K562 (cell line): Measurements from ENCODE around the gene KCNK16. TPM values are rescaled to one million over a fixed set of nuclear protein-coding genes. Genes with fewer than 3 reads are reported as not detected.

Source experiments
- ATAC-seq: fragments of 200-7000 bp; cut with Tn5 transposase; 3 replicates; pipeline ENCODE4 v1.9.1; 2020; ENCODE audit warnings: moderate library complexity
- BruUV-seq: library from RNA; stranded (reverse); fragments of 400-500 nt; replicated peaks from 2 replicates; lab custom pipeline; 2021; lab: Mats Ljungman, UMichigan
- CTCF ChIA-PET: fragments of 300-600 bp; formaldehyde crosslinking; extraction: SDS; loops from one replicate; lab custom pipeline; 2021; ENCODE audit warnings: low intra/inter-chr PET ratio; lab: Yijun Ruan, JAX
- POLR2A ChIA-PET: fragments of 300-600, 350-650 bp; sonication (Branson Sonifier 250); formaldehyde crosslinking; extraction: SDS; loops from one replicate; lab custom pipeline; 2021; ENCODE audit warnings: antibody characterized with exemption, inconsistent platforms; lab: Yijun Ruan, JAX
- DNase-seq, 4 experiments: peaks; one replicate each; pipeline versions ENCODE4 v3.0.0 to v3.0.0-alpha.2; 2011 to 2018; ENCODE audit warnings: low spot score in 3 of 4, mixed read lengths in 3 of 4; ENCODE audit errors: extremely low read depth in 1 of 4
- FAIRE-seq: peaks from 2 replicates; lab custom pipeline; 2011; peaks lifted over from hg19 to GRCh38; lab: Jason Lieb, UNC
- H2AFZ ChIP-seq: 2 replicates; pipeline ENCODE4 v1.6.0; 2011; ENCODE audit warnings: low read depth, low read length, control low read depth, inconsistent platforms
- H3K27ac ChIP-seq: fragments of 200-600 bp; 3 replicates; pipeline ENCODE4 v1.8.0; 2011; ENCODE audit warnings: low read depth, mild to moderate bottlenecking, control low read depth, inconsistent platforms, low read length, moderate library complexity, mixed read lengths; ENCODE audit errors: extremely low read depth
- H3K27me3 ChIP-seq, 2 experiments: fragments of 300-600 bp in 1 of 2; 2 replicates in 1 of 2; 3 replicates in 1 of 2; pipeline versions ENCODE4 v1.6.0 to v1.8.0; 2011; ENCODE audit warnings: inconsistent platforms in 2 of 2, low read length in 2 of 2, mild to moderate bottlenecking in 1 of 2, mixed read lengths in 1 of 2, moderate library complexity in 1 of 2; ENCODE audit not compliant: control insufficient read depth in 2 of 2, insufficient read depth in 2 of 2
- H3K36me3 ChIP-seq: fragments of 300-600 bp; 3 replicates; pipeline ENCODE4 v1.8.0; 2011; ENCODE audit warnings: mild to moderate bottlenecking, low read length, inconsistent platforms; ENCODE audit not compliant: control insufficient read depth, insufficient read depth
- H3K4me1 ChIP-seq, 2 experiments: fragments of 200-600 bp in 1 of 2; replicated peaks in 1 of 2; 2 replicates in 1 of 2; 3 replicates in 1 of 2; pipeline versions ENCODE4 v1.5.1 to v1.8.0; 2011; ENCODE audit warnings: inconsistent platforms in 2 of 2, low read length in 2 of 2, mild to moderate bottlenecking in 1 of 2, mixed read lengths in 1 of 2, moderate library complexity in 1 of 2; ENCODE audit not compliant: control insufficient read depth in 2 of 2, insufficient read depth in 2 of 2
- H3K4me2 ChIP-seq: 2 replicates; pipeline ENCODE4 v1.6.1; 2011; ENCODE audit warnings: low read length, control low read depth, inconsistent platforms, mixed read lengths; ENCODE audit not compliant: insufficient read depth
- H3K4me3 ChIP-seq: fragments of 200-600 bp; sonication (generic), shearing (Covaris generic); 2 replicates; pipeline ENCODE4 v1.5.1; 2016; ENCODE audit warnings: control low read depth, inconsistent platforms
- H3K79me2 ChIP-seq: fragments of 200-600 bp; 3 replicates; pipeline ENCODE4 v1.8.0; 2011; ENCODE audit warnings: low read length, inconsistent platforms; ENCODE audit not compliant: control insufficient read depth, insufficient read depth
- H3K9ac ChIP-seq, 2 experiments: 2 replicates each; pipeline versions ENCODE4 v1.6.0 to v1.6.1; 2011; ENCODE audit warnings: low read depth in 2 of 2, low read length in 2 of 2, control low read depth in 1 of 2, inconsistent platforms in 1 of 2, mild to moderate bottlenecking in 1 of 2, mixed read lengths in 1 of 2; ENCODE audit not compliant: insufficient read depth in 1 of 2
- H3K9me1 ChIP-seq: one replicate; pipeline ENCODE4 v1.6.0; 2011; ENCODE audit warnings: inconsistent platforms, mild to moderate bottlenecking, low read length, moderate library complexity; ENCODE audit not compliant: control insufficient read depth, insufficient read depth
- H3K9me3 ChIP-seq: replicated peaks from 2 replicates; pipeline ENCODE4 v1.5.1; 2011; ENCODE audit warnings: low read depth, low read length, inconsistent platforms; ENCODE audit not compliant: control insufficient read depth, insufficient read depth
- H4K20me1 ChIP-seq: replicated peaks from 2 replicates; pipeline ENCODE4 v1.6.1; 2011; ENCODE audit warnings: low read length, inconsistent platforms, mixed read lengths; ENCODE audit not compliant: control insufficient read depth, insufficient read depth
- EP400 ChIP-seq: fragments of 450-650 bp; IDR thresholded peaks from 2 replicates; pipeline ENCODE4 v1.6.1; 2017; ENCODE audit warnings: antibody characterized with exemption, mild to moderate bottlenecking, moderate library complexity
- HDAC1 ChIP-seq, 2 experiments: fragments of 450-650 bp; IDR thresholded peaks; 2 replicates each; pipeline ENCODE4 v1.6.1; 2016 to 2017; ENCODE audit warnings: inconsistent platforms in 1 of 2, mild to moderate bottlenecking in 1 of 2, moderate library complexity in 1 of 2
- NFRKB ChIP-seq: fragments of 450-650 bp; IDR thresholded peaks from 2 replicates; pipeline ENCODE4 v1.6.1; 2016; ENCODE audit warnings: low read depth
- RBM39 ChIP-seq: fragments of 200-400 bp; formaldehyde crosslinking; optimal IDR thresholded peaks from 2 replicates; pipeline ENCODE3; 2018; ENCODE audit warnings: low read depth, low read length
- RFX5 ChIP-seq: IDR thresholded peaks from 2 replicates; pipeline ENCODE4 v1.6.1; 2011; ENCODE audit warnings: low read depth, mild to moderate bottlenecking, improper control_type of control experiment, low read length
- SIN3A ChIP-seq, 2 experiments: fragments of 150-350 bp in 1 of 2; IDR thresholded peaks; 2 replicates each; pipeline ENCODE4 v1.6.1; 2011 to 2016; ENCODE audit warnings: borderline replicate concordance in 2 of 2, low read depth in 2 of 2, low read length in 2 of 2, mild to moderate bottlenecking in 2 of 2, moderate library complexity in 2 of 2; ENCODE audit not compliant: control insufficient read depth in 1 of 2
- XRCC5 ChIP-seq: fragments of 200-400 bp; formaldehyde crosslinking; IDR thresholded peaks from 2 replicates; pipeline ENCODE4 v1.6.1; 2017; ENCODE audit warnings: low read depth, mild to moderate bottlenecking, low read length
- ZNF263 ChIP-seq: sonication (generic); formaldehyde crosslinking; IDR thresholded peaks from 2 replicates; pipeline ENCODE4 v1.8.0; 2022; ENCODE audit warnings: mild to moderate bottlenecking, missing genetic modification reagents, borderline replicate concordance
- WGBS: fragments of 100-300 bp; shearing (Covaris generic); methylation state at CpG from one replicate; pipeline ENCODE4 v1.1.6; 2016; ENCODE audit warnings: low coverage, mixed read lengths; ENCODE audit not compliant: insufficient coverage; ENCODE audit errors: missing lambda C conversion rate; 5-methylcytosine and 5-hydroxymethylcytosine counted together
- in situ Hi-C: fragments of 300-500 bp; cut with MboI; formaldehyde crosslinking; loops from 4 replicates; pipeline ENCODE4 v1.15.0; 2018; ENCODE audit warnings: inconsistent platforms, mixed read lengths
- intact Hi-C: fragments of 100-400 bp; cut with micrococcal nuclease; formaldehyde crosslinking; loops from 2 replicates; pipeline ENCODE4 v1.14.2; 2022
- polyA plus RNA-seq, 8 experiments: library from polyadenylated mRNA; depleted of rRNA in 4 of 8; stranded (reverse) in 5 of 8; unstranded in 3 of 8; fragments of >200 nt; fragmentation: Nextera tagmentation in 2 of 8; fragmentation: Illumina TruSeq in 1 of 8; extraction: Ambion mirVana in 2 of 8; extraction: Trizol in 1 of 8; gene quantifications; 2 replicates each; pipeline versions ENCODE4 v1.2.1 to v1.2.3, GENCODE V29; 2011 to 2014; ENCODE audit warnings: inconsistent platforms in 1 of 8, missing spikeins in 1 of 8
- total RNA-seq, 7 experiments: library from RNA; depleted of rRNA in 6 of 7; stranded (reverse); fragments of >200 nt in 6 of 7; fragmentation: Illumina TruSeq in 2 of 7; extraction: Trizol in 2 of 7; gene quantifications; 2 replicates each; pipeline versions ENCODE4 v1.2.1 to v1.2.3, GENCODE V29; 2011 to 2021; ENCODE audit warnings: low replicate concordance in 1 of 7
- TF ChIP-seq, protein P1 (sequence below): fragments of 250-450 bp; sonication (Bioruptor Pico); IDR thresholded peaks from 2 replicates; pipeline ENCODE4 v1.5.0; 2020; ENCODE audit warnings: mild to moderate bottlenecking
- TF ChIP-seq, protein P2 (sequence below): fragments of 250-450 bp; sonication (Bioruptor Pico); IDR thresholded peaks from 2 replicates; pipeline ENCODE4 v1.4.0; 2020; ENCODE audit warnings: mild to moderate bottlenecking, moderate library complexity

The KCNK16 gene
- total and polyA plus RNA-seq, 9 of the 15 experiments (the other 6 are each of a cell fraction or from before 2014, with no cell fraction given), result not detected

DNA sequence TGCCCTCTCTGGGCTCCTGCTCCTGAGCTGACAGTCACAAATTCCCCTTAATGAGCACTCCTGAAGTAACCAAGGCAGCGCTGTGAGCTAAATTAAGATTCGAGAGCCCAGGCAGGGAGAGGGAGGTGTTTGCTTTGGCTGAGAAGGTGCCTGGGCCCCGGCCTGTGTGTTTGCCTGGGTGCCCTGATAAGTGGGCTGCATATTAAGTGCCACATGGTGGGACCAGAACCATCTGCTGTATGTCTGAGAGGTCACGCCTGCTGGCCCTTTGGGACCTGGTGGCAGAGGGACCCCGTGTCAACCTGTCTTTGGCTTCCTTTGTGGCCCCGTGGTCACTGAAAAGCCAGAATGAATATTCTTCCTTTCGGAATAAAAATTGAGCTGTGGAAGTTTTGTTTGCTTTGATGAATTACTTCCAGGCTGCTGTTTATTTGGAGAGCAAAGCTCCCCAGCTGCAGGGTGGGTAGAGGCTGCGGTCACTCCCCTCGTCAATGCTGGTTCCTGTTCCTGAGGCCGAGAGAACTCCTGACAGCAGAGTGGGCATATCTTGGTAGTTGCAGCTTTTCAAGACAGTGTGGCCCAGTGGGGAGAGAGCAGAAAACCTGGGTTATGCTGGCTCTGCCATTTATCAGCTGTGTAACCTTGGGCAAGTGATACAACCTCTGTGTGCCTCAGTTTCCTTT, 17.5 kb upstream of the KCNK16 start (continued):
- no peak for TF ChIP-seq RBM39
- TF ChIP-seq, protein P1, sequence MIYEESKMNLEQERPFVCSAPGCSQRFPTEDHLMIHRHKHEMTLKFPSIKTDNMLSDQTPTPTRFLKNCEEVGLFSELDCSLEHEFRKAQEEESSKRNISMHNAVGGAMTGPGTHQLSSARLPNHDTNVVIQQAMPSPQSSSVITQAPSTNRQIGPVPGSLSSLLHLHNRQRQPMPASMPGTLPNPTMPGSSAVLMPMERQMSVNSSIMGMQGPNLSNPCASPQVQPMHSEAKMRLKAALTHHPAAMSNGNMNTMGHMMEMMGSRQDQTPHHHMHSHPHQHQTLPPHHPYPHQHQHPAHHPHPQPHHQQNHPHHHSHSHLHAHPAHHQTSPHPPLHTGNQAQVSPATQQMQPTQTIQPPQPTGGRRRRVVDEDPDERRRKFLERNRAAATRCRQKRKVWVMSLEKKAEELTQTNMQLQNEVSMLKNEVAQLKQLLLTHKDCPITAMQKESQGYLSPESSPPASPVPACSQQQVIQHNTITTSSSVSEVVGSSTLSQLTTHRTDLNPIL (CRISPR knock-in tag), result no peak
- TF ChIP-seq, all 486 proteins: peak for 0

DNA sequence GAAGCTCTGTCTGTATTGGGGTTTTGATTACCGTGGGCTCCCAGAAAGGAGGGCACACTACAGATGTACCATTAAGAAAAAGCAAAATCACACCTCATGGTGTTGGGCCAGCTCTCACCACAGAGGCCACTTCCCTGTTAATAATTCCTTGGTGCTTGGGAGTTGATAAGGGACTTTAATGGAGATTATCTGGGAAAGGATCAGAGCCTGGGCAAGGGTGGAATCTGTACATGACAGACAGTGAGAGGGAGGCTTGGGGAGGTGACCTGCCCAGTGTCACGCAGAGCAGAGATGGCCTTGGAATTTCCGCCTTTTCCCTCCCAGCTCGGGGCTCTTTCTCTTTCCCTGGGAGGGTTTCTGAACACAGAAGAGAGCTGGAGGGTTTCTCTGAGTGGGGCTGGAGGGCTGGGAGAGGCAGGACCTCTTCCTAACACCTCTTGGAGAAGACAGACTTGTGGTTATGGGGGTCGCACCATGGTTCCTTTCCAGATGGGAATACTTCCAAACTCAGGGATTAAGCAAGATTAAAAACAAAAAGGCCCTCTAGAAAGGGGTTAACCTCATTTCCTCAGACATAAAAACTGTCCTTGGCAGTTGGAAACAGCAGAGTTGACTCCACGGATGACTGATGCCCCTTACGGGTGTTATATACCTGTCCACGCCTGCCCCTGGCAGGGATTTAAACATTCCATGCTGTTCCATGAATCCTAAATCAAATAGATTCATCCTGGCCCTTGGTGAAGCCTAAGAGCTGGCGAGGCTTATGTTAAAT, 16.8 kb upstream of the KCNK16 start:
- Histone ChIP-seq H3K79me2 (no peaks in the 10 kb centered on the region), H3K9me1 (no peaks in the 10 kb centered on the region), H3K4me3 (no peak overlapping the region), H4K20me1 (0 out of 2 replicates have a peak, but pooled peaks cover 5% of the 10 kb centered on the region), H2AFZ (no peak overlapping the region), H3K36me3 (no peaks in the 10 kb centered on the region), H3K9ac (no peak overlapping the region), H3K4me1 (no peaks in the 10 kb centered on the region), H3K27ac (no peak overlapping the region), H3K9me3 (no peaks in the 10 kb centered on the region), H3K4me2 (no peak overlapping the region), H3K27me3 (peaks cover 5 to 30% of the 10 kb centered on the region in 2 experiments; a peak in 4 of 5 replicates)
- no TSS peak for BruUV-seq
- in situ Hi-C loops (no loop called here), intact Hi-C loops (no loop called here)
- ATAC-seq (no peak), FAIRE-seq (no peak), DNase-seq (no peak)
- ChIA-PET POLR2A (interaction anchor here (0.6 kb wide), 2 partner anchors 13 to 1768 kb away, joined by 3 read pairs; no protein-coding TSS in a partner anchor), CTCF (interaction anchor here (0.5 kb wide), 1 partner anchor 853 kb away, joined by 3 read pairs; no protein-coding TSS in a partner anchor)
- 0% methylated on average over 9 of the region's 9 CpGs for WGBS
- TF ChIP-seq EP400 (no peak), SIN3A (IDR thresholded peaks at IDR 0.05; ENCODE audit: borderline replicate concordance in 2 of 2, control insufficient read depth in 1 of 2, low read depth in 2 of 2, low read length in 2 of 2) (no peak), NFRKB (no peak), HDAC1 (IDR thresholded peaks at IDR 0.05) (no peak), XRCC5 (no peak), RFX5 (no peak), ZNF263 (no peak)
- TF ChIP-seq, protein P2, sequence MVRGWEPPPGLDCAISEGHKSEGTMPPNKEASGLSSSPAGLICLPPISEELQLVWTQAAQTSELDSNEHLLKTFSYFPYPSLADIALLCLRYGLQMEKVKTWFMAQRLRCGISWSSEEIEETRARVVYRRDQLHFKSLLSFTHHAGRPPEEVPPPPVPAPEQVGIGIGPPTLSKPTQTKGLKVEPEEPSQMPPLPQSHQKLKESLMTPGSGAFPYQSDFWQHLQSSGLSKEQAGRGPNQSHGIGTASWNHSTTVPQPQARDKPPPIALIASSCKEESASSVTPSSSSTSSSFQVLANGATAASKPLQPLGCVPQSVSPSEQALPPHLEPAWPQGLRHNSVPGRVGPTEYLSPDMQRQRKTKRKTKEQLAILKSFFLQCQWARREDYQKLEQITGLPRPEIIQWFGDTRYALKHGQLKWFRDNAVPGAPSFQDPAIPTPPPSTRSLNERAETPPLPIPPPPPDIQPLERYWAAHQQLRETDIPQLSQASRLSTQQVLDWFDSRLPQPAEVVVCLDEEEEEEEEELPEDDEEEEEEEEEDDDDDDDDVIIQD (CRISPR knock-in tag), result no peak
